GM11168 (cell line): ENCODE measurements around the gene ST6GALNAC6.

Source experiments
- in situ Hi-C: fragments of 300-500 bp; cut with MboI; formaldehyde crosslinking; loops from one replicate; pipeline ENCODE4 v1.12.0; 2022; ENCODE audit warnings: low sequenced_read_pairs; ENCODE audit not compliant: unreplicated experiment

Gene ST6GALNAC6

GRCh38 chr9:127899128-127899943 lies at the start of gene ST6GALNAC6:
ST6GALNAC6 (minus strand) TSS chr9:127899603; CDS start chr9:127897981, 1,622 bp downstream.
- in situ Hi-C loops, result no loop called here

DNA sequence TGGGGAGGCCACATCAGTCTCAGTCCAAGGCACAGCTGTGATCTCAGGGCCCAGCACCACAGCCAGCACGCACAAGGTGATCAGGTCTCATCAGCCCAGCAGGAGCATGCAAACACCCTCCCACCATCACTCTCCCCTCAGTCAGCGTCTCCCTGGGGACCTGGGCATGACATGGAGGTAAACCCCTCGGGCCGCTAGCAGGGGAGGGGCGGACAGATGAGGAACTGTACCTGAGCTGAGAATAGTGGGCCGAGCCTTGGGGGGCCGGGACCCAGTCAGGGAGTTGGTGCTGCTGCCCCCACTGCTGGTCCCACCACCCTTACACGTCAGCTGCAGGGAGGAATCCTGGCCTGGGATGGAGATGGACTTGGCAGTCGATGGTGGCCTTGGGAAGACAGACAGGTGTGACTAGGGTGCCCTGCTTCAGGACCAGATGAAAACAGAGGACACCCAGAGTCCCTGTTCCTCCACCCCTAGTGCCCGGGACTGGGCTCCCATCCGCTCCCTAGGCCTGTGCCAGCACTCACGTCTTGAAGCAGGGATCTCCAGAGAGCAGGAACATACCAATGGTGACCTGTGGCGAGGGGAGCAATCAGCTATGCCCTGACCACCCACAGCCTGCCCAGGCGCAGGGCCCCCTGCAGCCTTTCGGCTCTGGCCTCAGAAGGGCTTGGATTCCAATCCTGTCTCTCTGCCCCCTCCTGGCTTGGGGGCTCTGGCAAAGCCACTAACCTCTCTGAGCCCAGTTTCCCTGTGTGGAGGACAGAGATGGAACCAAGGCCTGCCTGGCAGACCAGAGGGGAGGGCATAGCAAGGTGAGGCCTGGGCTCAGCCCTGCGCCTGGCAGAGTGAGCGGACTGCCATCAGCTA lies 48.7 kb upstream of the ST6GALNAC6 start:
- in situ Hi-C loops, result no loop called here

- in situ Hi-C loops, result no loop called here
Measured at GRCh38 chr9:127946728-127947127, 47.3 kb upstream of the ST6GALNAC6 start.

DNA sequence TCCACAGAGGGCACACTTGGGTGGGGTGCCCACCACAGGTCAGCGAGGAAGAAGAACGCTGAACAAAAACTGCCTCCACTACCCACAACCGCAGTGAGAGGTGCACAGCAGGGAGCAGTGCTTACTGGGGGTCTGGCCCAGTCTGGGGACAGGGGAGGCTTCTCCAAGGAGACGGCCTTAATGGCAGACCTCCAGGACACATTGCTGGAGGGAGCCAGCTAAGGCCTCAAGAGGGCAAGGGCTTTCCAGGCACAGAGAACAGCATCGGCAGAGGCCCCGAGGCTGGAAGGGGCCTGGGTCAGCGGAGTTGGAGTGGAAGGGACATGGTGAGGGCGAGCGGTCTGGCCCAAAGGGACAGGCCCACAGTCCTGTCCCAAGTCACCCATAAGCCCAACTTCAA lies 46.5 kb upstream of the ST6GALNAC6 start:
- in situ Hi-C loops, result no loop called here

DNA sequence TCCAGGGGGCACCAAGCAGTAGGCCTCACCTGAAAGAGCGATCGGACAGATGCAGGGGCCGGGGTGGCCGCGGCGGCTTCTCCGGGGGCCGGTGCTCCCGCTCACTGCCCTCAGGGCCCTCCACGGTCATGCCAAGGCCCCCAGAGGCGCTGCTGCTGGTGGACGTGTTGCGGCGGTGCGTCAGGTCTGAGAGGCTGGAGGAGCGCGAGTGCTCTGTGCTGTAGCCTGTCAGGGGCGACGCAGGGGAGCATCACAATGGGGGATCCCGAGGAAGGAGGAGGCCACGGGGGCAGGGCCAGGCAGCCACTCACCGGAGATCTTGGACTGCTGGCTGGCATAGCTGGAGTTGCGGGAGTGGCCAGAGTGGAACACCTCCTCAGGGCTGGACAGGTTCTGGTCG lies 45.9 kb upstream of the ST6GALNAC6 start:
- in situ Hi-C loops, result no loop called here

DNA sequence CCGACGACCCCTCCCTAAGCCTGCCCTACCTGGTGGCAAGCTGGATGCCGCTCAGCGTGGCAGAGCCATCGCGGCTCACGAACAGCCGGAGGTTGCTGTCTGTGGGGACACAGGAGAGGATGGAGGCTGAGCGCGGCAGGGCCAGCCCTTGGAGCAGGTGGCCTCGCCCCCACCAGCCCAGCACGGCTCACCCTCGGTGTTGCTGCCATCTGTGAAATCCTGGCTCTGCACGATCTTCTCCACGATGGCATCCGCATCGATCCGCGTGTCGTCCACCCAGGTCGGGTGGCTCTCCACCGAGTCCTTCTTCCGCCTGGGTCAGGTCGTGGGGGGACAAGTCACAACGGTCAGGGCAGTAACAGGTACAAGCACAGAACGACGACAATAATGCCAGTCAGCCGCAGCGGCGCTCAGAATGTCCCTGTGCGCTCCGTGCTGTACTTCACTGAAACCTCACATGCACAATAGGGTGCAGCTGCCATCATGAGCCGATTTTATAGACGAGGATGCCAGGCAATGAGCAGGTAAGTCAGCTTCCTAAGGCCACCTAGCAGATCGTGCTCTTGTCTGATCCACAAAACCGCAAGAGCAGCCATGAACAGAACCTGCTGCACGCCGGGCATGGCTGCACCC lies 45.3 kb upstream of the ST6GALNAC6 start:
- in situ Hi-C loops, result loop anchor here (5.0 kb wide), 1 partner anchor 88 kb away; no protein-coding TSS in a partner anchor

- in situ Hi-C loops, result loop anchor here (5.0 kb wide), 1 partner anchor 89 kb away; no protein-coding TSS in a partner anchor
Measured at GRCh38 chr9:127943731-127944144, 44.3 kb upstream of the ST6GALNAC6 start.

- in situ Hi-C loops, result loop anchor here (5.0 kb wide), 1 partner anchor 89 kb away; no protein-coding TSS in a partner anchor
Measured at GRCh38 chr9:127943011-127943662, 43.7 kb upstream of the ST6GALNAC6 start.

- in situ Hi-C loops, result loop anchor here (5.0 kb wide), 1 partner anchor 90 kb away; no protein-coding TSS in a partner anchor
Measured at GRCh38 chr9:127942216-127943010, 43.0 kb upstream of the ST6GALNAC6 start.

GRCh38 chr9:127941961-127942215 lies 42.5 kb upstream of the ST6GALNAC6 start:
- in situ Hi-C loops, result loop anchor here (5.0 kb wide), 1 partner anchor 90 kb away; no protein-coding TSS in a partner anchor

GRCh38 chr9:127941062-127941960 lies 41.9 kb upstream of the ST6GALNAC6 start:
- in situ Hi-C loops, result loop anchor here (5.0 kb wide), 1 partner anchor 91 kb away; no protein-coding TSS in a partner anchor

- in situ Hi-C loops, result loop anchor here (5.0 kb wide), 1 partner anchor 92 kb away; no protein-coding TSS in a partner anchor
Measured at GRCh38 chr9:127940593-127940992, 41.2 kb upstream of the ST6GALNAC6 start.

GRCh38 chr9:127938298-127938690 lies 38.9 kb upstream of the ST6GALNAC6 start:
- in situ Hi-C loops, result no loop called here

GRCh38 chr9:127937388-127938297 lies 38.2 kb upstream of the ST6GALNAC6 start, which contains the start of gene DPM2:
DPM2 (minus strand) TSS chr9:127937854; CDS start chr9:127937820, 34 bp downstream.
- in situ Hi-C loops, result no loop called here

DNA sequence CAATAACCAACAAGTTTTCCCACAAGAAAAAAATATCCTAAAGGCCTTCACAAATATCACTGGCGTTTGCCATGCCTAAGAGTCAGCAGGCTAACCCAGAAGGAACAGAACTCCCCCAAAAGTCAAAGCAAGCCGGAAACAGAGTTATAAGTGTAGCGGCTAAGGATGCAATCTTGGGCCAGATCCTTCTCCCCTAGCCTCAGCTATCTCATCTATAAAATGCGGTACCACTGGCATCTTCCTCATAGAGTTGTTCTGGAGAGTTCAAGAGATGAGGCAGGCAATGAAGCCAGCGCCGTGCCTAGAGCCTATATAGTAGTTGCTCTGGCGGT lies 37.6 kb upstream of the ST6GALNAC6 start:
- in situ Hi-C loops, result no loop called here

- in situ Hi-C loops, result no loop called here
Measured at GRCh38 chr9:127936347-127936852, 37.0 kb upstream of the ST6GALNAC6 start.

DNA sequence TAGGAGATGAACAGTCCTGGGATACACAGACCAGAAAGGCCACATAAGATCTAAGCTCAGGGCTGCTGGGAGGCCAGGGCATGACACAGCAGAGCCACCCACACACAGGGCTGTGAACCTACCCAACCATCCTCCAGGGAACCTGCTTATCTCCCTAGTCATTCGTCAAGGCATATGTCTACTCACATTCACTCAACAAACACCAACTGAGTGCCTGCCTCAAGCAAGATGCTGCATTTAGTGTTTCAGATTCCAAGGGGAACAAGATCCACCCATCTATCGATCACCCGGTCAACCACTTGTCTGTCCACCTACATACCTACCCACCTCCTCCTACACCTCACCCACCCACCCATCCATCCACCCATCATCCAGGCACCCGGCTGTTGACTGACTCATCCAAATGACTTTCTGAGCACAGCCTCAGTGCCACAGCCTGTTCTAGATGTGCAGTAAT lies 36.4 kb upstream of the ST6GALNAC6 start:
- in situ Hi-C loops, result no loop called here
